WI38 (cell line): ENCODE data around the gene TYK2.

Source experiments
- H3K4me3 ChIP-seq: 2 replicates; pipeline ENCODE4 v1.5.1; 2011; ENCODE audit warnings: low read depth, mild to moderate bottlenecking, control low read depth, low read length
- TF ChIP-seq, protein P1 (sequence below): IDR thresholded peaks from 2 replicates; pipeline ENCODE4 v1.5.1; 2012; ENCODE audit warnings: low read depth, mild to moderate bottlenecking, control low read depth, low read length

Gene TYK2

DNA sequence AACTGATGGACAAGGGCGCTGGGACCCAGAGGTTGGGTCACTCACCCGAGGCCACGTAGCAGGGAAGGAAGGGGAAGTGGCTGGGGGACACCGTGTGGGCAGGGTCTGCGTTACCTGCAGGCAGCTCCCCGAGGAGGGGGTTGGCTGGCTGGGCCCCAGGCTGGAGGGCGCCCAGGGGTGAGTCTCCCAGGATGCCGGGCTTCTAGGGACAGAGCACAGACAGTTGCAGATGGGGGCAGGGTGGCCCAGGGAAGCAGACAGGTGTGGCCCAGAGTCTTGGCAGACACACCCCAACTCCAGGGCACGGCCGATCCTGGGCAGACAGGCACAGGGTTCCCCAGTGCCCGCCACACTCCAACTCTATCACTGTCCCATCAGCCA, 59.0 kb downstream of the TYK2 start:
- H3K4me3 ChIP-seq, result no peak overlapping the region
- TF ChIP-seq, protein P1, sequence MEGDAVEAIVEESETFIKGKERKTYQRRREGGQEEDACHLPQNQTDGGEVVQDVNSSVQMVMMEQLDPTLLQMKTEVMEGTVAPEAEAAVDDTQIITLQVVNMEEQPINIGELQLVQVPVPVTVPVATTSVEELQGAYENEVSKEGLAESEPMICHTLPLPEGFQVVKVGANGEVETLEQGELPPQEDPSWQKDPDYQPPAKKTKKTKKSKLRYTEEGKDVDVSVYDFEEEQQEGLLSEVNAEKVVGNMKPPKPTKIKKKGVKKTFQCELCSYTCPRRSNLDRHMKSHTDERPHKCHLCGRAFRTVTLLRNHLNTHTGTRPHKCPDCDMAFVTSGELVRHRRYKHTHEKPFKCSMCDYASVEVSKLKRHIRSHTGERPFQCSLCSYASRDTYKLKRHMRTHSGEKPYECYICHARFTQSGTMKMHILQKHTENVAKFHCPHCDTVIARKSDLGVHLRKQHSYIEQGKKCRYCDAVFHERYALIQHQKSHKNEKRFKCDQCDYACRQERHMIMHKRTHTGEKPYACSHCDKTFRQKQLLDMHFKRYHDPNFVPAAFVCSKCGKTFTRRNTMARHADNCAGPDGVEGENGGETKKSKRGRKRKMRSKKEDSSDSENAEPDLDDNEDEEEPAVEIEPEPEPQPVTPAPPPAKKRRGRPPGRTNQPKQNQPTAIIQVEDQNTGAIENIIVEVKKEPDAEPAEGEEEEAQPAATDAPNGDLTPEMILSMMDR, result no peak

DNA sequence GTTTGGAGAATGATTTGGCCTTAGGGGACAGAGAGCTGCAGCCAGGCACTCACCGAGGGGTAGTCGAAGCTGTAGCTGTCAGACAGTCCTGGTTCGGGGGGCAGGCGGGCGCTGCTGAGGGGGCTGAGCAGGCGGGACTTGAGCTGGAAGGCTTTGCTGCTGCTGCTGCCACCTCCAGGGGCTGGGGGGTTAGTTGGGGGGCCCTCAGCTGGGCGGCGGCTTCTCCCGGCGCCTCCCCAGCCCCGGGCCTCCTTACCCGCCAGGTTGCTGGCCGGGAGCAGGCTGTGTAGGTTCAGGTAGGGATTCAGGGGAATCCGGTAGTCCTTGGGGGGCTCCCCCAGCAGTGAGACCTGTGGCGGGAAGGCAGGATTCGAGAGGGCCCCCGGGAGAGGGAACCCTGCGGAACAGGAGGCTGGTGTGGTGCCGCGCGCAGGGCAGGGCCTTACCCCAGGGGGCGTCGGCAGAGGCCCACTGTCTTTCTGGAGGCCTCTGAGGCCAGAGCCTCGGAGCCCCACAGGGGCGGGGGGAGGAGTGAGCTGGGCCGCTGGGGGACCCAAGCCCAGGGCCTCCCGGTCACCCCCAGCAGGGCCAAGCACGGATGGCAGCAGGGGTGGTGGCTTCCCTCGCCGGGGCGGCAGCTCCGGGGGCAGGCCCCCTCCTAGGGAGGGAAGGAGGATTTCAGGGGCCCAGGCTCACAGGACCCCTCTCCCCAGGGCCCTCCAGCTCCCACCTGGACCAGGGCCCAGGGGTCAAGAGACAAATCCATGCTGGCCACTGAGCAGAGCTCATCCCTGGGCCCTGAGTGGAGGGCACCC, 59.6 kb downstream of the TYK2 start:
- TF ChIP-seq, protein P1, result no peak
- no peak overlapping the region for H3K4me3 ChIP-seq

DNA sequence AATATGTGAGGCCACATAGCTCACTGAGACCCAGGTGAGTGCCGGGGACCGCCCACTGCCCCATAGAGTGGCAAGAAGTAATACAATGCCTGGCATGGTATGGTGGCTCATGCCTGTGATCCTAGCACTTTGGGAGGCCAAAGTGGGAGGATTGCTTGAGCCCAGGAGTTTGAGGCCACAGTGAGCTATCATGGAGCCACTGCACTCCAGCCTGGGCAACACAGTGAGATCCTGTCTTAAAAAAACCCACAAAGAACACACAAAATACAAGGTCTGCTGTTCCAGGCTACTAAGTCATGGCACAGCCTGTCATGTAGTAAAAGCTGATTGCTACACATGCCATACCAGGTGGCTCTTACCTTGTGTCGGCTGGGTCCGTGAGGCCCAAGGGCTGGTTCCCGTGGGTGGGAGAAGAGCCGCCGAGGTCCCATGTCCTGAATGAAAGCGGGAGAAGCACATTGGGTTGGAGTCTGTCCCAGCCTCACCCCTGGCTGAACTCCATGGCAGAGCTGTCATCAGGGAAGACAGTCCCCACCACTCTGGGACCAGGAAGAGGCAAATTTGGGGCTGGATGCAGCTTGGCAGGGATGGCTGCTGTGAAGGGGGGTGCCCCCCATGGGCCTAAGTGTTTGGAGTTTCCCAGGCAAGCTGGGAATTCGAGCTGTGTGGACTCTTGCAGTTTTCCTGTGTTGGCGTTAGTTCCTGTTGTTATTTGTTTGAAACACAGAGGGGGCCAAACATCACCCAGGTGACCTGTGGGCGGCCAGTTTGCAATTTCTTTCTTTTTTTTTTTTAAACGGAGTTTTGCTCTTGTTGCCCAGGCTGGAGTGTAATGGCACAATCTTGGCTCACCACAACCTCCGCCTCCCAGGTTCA, 61.3 kb downstream of the TYK2 start:
- TF ChIP-seq, protein P1, result no peak
- no peak overlapping the region for H3K4me3 ChIP-seq

- TF ChIP-seq, protein P1, result no peak
- H3K4me3 ChIP-seq, result no peak overlapping the region
Observed at GRCh38 chr19:10317857-10318462, 62.4 kb downstream of the TYK2 start.

DNA sequence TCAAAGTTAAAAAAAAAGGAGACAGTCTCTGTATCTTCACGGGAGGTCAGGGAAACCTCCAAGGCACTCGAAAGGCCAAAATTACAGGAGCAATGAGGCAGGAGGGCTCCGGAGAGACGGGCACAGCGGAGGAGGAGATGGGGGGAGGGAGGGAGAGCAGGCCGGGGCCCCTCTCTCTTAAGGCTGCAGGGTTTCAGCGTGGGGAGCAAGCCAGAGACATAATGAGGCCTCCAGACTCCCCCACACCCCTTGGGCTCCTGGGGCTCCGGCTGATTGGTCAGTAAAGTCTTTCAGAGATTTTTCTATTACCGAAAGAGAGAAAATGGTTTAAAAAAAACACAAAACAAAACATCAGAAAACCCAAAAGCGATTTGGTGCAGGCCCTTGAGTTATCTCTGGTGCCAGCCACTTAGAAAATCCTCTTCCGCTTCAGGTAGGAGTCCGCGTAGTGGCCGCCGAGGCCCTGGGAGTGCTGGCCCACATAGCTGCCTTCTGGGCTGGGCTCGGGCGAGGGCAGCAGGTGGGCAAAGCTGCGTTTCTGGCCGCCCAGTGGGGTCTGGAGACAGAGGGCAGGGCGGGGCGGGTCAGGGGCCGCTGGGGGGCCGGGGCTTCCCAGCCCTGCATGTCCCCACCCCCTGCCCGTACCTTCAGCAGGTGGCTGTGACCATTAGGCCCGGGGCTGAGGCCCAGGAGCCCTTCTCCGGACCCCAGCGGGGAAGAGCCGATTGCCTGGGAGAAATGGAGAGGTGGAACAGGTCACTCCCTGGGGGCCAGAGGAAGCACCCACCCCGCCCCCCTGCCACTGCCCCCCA, 63.1 kb downstream of the TYK2 start:
- H3K4me3 ChIP-seq, result no peak overlapping the region
- TF ChIP-seq, protein P1, result no peak

GRCh38 chr19:10316229-10317044, 63.9 kb downstream of the TYK2 start:
- H3K4me3 ChIP-seq, result no peak overlapping the region; the same call in 1 of the 2 replicates
- TF ChIP-seq, protein P1, result no peak
